ENCODE results near the gene DRC7. TPM values are rescaled to one million over a fixed set of nuclear protein-coding genes. Genes with fewer than 3 reads are reported as not detected.

DRC7 gene, protein sequence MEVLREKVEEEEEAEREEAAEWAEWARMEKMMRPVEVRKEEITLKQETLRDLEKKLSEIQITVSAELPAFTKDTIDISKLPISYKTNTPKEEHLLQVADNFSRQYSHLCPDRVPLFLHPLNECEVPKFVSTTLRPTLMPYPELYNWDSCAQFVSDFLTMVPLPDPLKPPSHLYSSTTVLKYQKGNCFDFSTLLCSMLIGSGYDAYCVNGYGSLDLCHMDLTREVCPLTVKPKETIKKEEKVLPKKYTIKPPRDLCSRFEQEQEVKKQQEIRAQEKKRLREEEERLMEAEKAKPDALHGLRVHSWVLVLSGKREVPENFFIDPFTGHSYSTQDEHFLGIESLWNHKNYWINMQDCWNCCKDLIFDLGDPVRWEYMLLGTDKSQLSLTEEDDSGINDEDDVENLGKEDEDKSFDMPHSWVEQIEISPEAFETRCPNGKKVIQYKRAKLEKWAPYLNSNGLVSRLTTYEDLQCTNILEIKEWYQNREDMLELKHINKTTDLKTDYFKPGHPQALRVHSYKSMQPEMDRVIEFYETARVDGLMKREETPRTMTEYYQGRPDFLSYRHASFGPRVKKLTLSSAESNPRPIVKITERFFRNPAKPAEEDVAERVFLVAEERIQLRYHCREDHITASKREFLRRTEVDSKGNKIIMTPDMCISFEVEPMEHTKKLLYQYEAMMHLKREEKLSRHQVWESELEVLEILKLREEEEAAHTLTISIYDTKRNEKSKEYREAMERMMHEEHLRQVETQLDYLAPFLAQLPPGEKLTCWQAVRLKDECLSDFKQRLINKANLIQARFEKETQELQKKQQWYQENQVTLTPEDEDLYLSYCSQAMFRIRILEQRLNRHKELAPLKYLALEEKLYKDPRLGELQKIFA
- total RNA-seq = 0.31 TPM

GRCh38 chr16:57694725-57695679, at the start of gene DRC7:
Gene DRC7 (plus strand): TSS chr16:57694806. CDS start chr16:57697950, 3,144 bp downstream.

GRCh38 chr16:57668263-57668571, 26.4 kb upstream of the DRC7 start, which contains the start of gene ADGRG3:
Gene ADGRG3 (plus strand): TSS chr16:57668306. CDS start chr16:57668348, 42 bp downstream.

GRCh38 chr16:57735755-57736418, 41.3 kb downstream of the DRC7 start, which contains the start of gene KATNB1:
Gene KATNB1 (plus strand): TSS chr16:57735770. CDS start chr16:57737244, 1,474 bp downstream.

Small RNAs within 50 kb of the gene (small RNA-seq; reads per million reads assigned to genes)
- gene MIR6772 (ENCODE audit: low replicate concordance) = 0.31 reads per million, percentile 10 among the genes with 10 or more reads in this experiment

Other genes with a start within 250 kb of the DRC7 start
- 73.6 TPM for gene CIAPIN1, start 247.4 kb upstream of the DRC7 start, total RNA-seq
- gene COQ9, start 247.3 kb upstream of the DRC7 start, total RNA-seq = 51.0 TPM
- gene POLR2C, start 232.1 kb upstream of the DRC7 start, total RNA-seq = 80.1 TPM
- 66.7 TPM for gene DOK4, start 208.3 kb upstream of the DRC7 start, total RNA-seq
- 0.94 TPM for gene CCDC102A, start 158.2 kb upstream of the DRC7 start, total RNA-seq
- gene ADGRG5, start 152.2 kb upstream of the DRC7 start, total RNA-seq = 0.31 TPM
- 75.1 TPM for gene ADGRG1, start 66.2 kb upstream of the DRC7 start, total RNA-seq
- not detected for gene ADGRG3, start 26.5 kb upstream of the DRC7 start, total RNA-seq
- gene KATNB1, start 41.0 kb downstream of the DRC7 start, total RNA-seq = 34.4 TPM
- gene KIFC3, start 107.7 kb downstream of the DRC7 start, total RNA-seq = 59.5 TPM

Data from parietal lobe (tissue), 2 donors.